Stomach (tissue), 9 donors: ENCODE measurements around the gene BICD1. TPM values are rescaled to one million over a fixed set of nuclear protein-coding genes. Genes with fewer than 3 reads are reported as not detected.

Source experiments
- DNase-seq, 2 donors: peaks; one replicate each; pipeline versions ENCODE4 v3.0.0 to v3.0.0-alpha.2; 2013 to 2019
- H3K27ac ChIP-seq, 5 donors: fragments of 200-600 bp in 4 of 5; sonication (generic) in 4 of 5; one replicate each; pipeline ENCODE4 v1.5.1; 2013 to 2019; ENCODE audit warnings: mild to moderate bottlenecking in 1 of 5, moderate library complexity in 1 of 5
- H3K27me3 ChIP-seq, 3 donors: fragments of 200-600 bp; sonication (generic); one replicate each; pipeline ENCODE4 v1.5.1; 2017 to 2019; ENCODE audit warnings: mixed run types in 1 of 3
- H3K36me3 ChIP-seq, 4 donors: fragments of 200-600 bp; sonication (generic); 1 replicate in 3 of 4; 2 replicates in 1 of 4; pipeline ENCODE4 v1.5.1; 2016 to 2019
- H3K4me1 ChIP-seq, 4 donors: fragments of 200-600 bp; sonication (generic); one replicate each; pipeline ENCODE4 v1.5.1; 2016 to 2019
- H3K4me3 ChIP-seq, 4 donors: fragments of 200-600 bp; sonication (generic) in 3 of 4; one replicate each; pipeline ENCODE4 v1.5.1; 2016 to 2019; ENCODE audit warnings: mild to moderate bottlenecking in 1 of 4
- H3K9me3 ChIP-seq, 4 donors: fragments of 200-600 bp; sonication (generic); one replicate each; pipeline ENCODE4 v1.5.1; 2016 to 2019
- EP300 ChIP-seq: sonication (generic); formaldehyde crosslinking; IDR thresholded peaks from one replicate; pipeline ENCODE4 v1.6.1; 2017; ENCODE audit warnings: antibody characterized with exemption
- POLR2A ChIP-seq, 4 donors: fragments of 450-650 bp; IDR thresholded peaks; one replicate each; pipeline ENCODE4 v1.6.1; 2016; ENCODE audit warnings: antibody characterized with exemption in 4 of 4, control low read depth in 2 of 4, mild to moderate bottlenecking in 1 of 4, moderate library complexity in 1 of 4
- POLR2AphosphoS5 ChIP-seq, 3 donors: sonication (generic); formaldehyde crosslinking; IDR thresholded peaks; one replicate each; pipeline ENCODE4 v1.6.1; 2016; ENCODE audit warnings: antibody characterized with exemption in 3 of 3
- WGBS, 5 donors: extraction: QIAGEN DNeasy Blood & Tissue Kit in 3 of 5; methylation state at CpG; one replicate each; pipeline versions ENCODE4 v1.1.5 to v1.1.7; 2013 to 2018; 5-methylcytosine and 5-hydroxymethylcytosine counted together
- intact Hi-C: fragments of 100-400 bp; cut with DNase I; formaldehyde crosslinking; loops from one replicate; pipeline ENCODE4 v1.15.1; 2023; ENCODE audit warnings: low total_unique reads
- polyA plus RNA-seq, 3 donors: library from polyadenylated mRNA; stranded (reverse); fragments of 200-250 nt; gene quantifications; one replicate each; pipeline ENCODE4 v1.2.3, GENCODE V29; 2013
- total RNA-seq, 5 donors: library from RNA; depleted of rRNA; stranded (reverse); fragments of >200 nt; gene quantifications; one replicate each; pipeline versions ENCODE4 v1.1.0 to v1.2.3, GENCODE V29; 2014 to 2016
- TF ChIP-seq, protein P1 (sequence below), 7 experiments: fragments of 450-650 bp in 4 of 7; fragments of 200-600 bp in 3 of 7; sonication (generic) in 3 of 7; IDR thresholded peaks; one replicate each; pipeline ENCODE4 v1.5.1; 2016 to 2019; ENCODE audit warnings: antibody characterized with exemption in 7 of 7, control low read depth in 2 of 7, mild to moderate bottlenecking in 1 of 7
- donor health status: healthy with polysubstance abuse.
- donor health status: Bipolar disorder and iron deficiency.
- donor health status: healthy.

The BICD1 gene
- total and polyA plus RNA-seq, 8 donors, result 1.6 to 17.3 (median 2.1) TPM

DNA sequence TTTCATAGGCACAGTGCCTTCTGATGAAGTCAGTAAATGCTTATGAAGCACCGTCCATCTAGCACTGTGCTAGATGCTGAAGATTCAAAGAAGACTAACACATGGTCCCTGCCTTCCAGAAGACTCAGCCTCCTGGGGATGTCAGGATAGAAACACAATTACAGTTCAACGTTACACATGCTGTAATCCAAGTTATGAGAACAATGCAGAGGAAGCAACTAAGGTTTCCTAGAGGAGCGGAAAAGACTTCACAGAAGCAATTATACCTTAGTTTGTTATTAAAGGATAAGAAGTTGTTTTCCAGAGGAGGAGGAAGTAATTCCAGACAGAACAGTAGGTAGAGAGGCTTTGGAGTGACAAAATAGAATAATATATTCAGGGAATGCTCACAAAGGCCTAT is 225.8 kb downstream of the BICD1 start:
- 70 to 78% (median 73%) methylated on average over 3 of the region's 3 CpGs for WGBS, 5 donors
- intact Hi-C loops, result no loop called here
- Histone ChIP-seq H3K4me1 (peaks cover 0 to 4% (median 0%) of the 10 kb centered on the region in 4 donors), H3K4me3 (no peak overlapping the region), H3K27ac (no peak overlapping the region), H3K9me3 (no peaks in the 10 kb centered on the region), H3K36me3 (peaks cover 0 to 16% (median 9%) of the 10 kb centered on the region in 4 donors), H3K27me3 (no peaks in the 10 kb centered on the region)
- DNase-seq, result no peak
- TF ChIP-seq POLR2A (IDR thresholded peaks at IDR 0.05) (no peak), POLR2AphosphoS5 (IDR thresholded peaks at IDR 0.05) (no peak), EP300 (no peak)
- TF ChIP-seq, protein P1, sequence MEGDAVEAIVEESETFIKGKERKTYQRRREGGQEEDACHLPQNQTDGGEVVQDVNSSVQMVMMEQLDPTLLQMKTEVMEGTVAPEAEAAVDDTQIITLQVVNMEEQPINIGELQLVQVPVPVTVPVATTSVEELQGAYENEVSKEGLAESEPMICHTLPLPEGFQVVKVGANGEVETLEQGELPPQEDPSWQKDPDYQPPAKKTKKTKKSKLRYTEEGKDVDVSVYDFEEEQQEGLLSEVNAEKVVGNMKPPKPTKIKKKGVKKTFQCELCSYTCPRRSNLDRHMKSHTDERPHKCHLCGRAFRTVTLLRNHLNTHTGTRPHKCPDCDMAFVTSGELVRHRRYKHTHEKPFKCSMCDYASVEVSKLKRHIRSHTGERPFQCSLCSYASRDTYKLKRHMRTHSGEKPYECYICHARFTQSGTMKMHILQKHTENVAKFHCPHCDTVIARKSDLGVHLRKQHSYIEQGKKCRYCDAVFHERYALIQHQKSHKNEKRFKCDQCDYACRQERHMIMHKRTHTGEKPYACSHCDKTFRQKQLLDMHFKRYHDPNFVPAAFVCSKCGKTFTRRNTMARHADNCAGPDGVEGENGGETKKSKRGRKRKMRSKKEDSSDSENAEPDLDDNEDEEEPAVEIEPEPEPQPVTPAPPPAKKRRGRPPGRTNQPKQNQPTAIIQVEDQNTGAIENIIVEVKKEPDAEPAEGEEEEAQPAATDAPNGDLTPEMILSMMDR (IDR thresholded peaks at IDR 0.05), result no peak

- Histone ChIP-seq H3K4me3 (no peak overlapping the region), H3K27me3 (no peaks in the 10 kb centered on the region), H3K27ac (peak overlapping the region in 1 of 5 donors; percentile 30), H3K36me3 (peaks cover 0 to 14% (median 10%) of the 10 kb centered on the region in 4 donors), H3K9me3 (no peaks in the 10 kb centered on the region), H3K4me1 (peaks cover 0 to 4% (median 0%) of the 10 kb centered on the region in 4 donors)
- intact Hi-C loops, result no loop called here
- TF ChIP-seq, protein P1 (IDR thresholded peaks at IDR 0.05), result no peak
- TF ChIP-seq POLR2AphosphoS5 (IDR thresholded peaks at IDR 0.05), result no peak
- TF ChIP-seq POLR2A (IDR thresholded peaks at IDR 0.05), result no peak
- TF ChIP-seq EP300, result no peak
- 45 to 61% (median 51%) methylated on average over 4 of the region's 4 CpGs for WGBS, 5 donors
- peak in 1 of 2 donors; percentile 6 for DNase-seq
Observed at GRCh38 chr12:32334371-32334777, 227.7 kb downstream of the BICD1 start.

GRCh38 chr12:32336261-32336660 is 229.6 kb downstream of the BICD1 start:
- intact Hi-C loops, result no loop called here
- no peak for DNase-seq
- H3K27me3 ChIP-seq, result no peaks in the 10 kb centered on the region
- no peaks in the 10 kb centered on the region for H3K9me3 ChIP-seq
- H3K36me3 ChIP-seq, result peaks cover 0 to 14% (median 10%) of the 10 kb centered on the region in 4 donors
- H3K27ac ChIP-seq, result no peak overlapping the region
- no peak overlapping the region for H3K4me3 ChIP-seq
- peaks cover 0 to 1% (median 0%) of the 10 kb centered on the region in 4 donors for H3K4me1 ChIP-seq
- TF ChIP-seq POLR2A (IDR thresholded peaks at IDR 0.05), result no peak
- 74 to 86% (median 84%) methylated on average over 4 of the region's 4 CpGs for WGBS, 5 donors

- no peak for TF ChIP-seq POLR2AphosphoS5 (IDR thresholded peaks at IDR 0.05)
- no peak for TF ChIP-seq EP300
- TF ChIP-seq, protein P1 (IDR thresholded peaks at IDR 0.05), result no peak
- TF ChIP-seq POLR2A (IDR thresholded peaks at IDR 0.05), result no peak
- 90 to 98% (median 96%) methylated on average over 1 of the region's 1 CpG for WGBS, 5 donors
- H3K4me1 ChIP-seq, result no peaks in the 10 kb centered on the region
- DNase-seq, result no peak
- no peaks in the 10 kb centered on the region for H3K27me3 ChIP-seq
- intact Hi-C loops, result no loop called here
- peaks cover 0 to 7% (median 5%) of the 10 kb centered on the region in 4 donors for H3K36me3 ChIP-seq
- H3K9me3 ChIP-seq, result no peaks in the 10 kb centered on the region
- no peak overlapping the region for H3K27ac ChIP-seq
- no peak overlapping the region for H3K4me3 ChIP-seq
Observed at GRCh38 chr12:32343496-32343895, 236.8 kb downstream of the BICD1 start.

DNA sequence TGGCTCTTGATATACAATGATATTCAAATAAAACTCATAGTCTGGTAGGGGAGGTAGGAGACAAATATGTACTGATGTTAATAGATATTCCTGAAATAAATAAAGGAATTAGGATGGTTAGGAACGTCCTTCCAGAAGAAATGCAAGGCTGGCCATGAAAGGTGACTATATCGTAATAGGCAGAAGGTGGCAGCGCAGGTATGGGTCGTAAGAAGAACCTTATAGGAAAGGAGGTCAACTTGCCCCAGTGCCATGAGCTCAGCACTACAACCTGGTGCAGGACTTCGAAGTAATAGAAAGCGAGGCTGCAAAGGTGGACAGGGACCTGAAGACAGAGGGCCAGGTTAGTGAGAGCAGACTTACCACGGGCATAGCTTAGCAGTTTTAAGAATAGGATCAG is 237.4 kb downstream of the BICD1 start:
- Histone ChIP-seq H3K27me3 (no peaks in the 10 kb centered on the region), H3K27ac (no peak overlapping the region), H3K4me1 (no peaks in the 10 kb centered on the region), H3K36me3 (peaks cover 0 to 4% (median 2%) of the 10 kb centered on the region in 4 donors), H3K9me3 (no peaks in the 10 kb centered on the region), H3K4me3 (no peak overlapping the region)
- 77 to 81% (median 79%) methylated on average over 7 of the region's 7 CpGs for WGBS, 5 donors
- TF ChIP-seq POLR2A (IDR thresholded peaks at IDR 0.05) (no peak), EP300 (no peak), POLR2AphosphoS5 (IDR thresholded peaks at IDR 0.05) (no peak)
- TF ChIP-seq, protein P1 (IDR thresholded peaks at IDR 0.05), result no peak
- intact Hi-C loops, result no loop called here
- no peak for DNase-seq
